Peyer's patch (tissue), 4 donors: ENCODE measurements around the gene ACTR5.

Experiments
- POLR2A ChIP-seq, 2 donors: fragments of 450-650 bp; IDR thresholded peaks; one replicate each; pipeline ENCODE4 v1.5.1; 2017; ENCODE audit warnings: antibody characterized with exemption in 2 of 2, mild to moderate bottlenecking in 2 of 2, moderate library complexity in 2 of 2
- TF ChIP-seq, protein P1 (sequence below), 6 experiments: fragments of 450-650 bp in 4 of 6; fragments of 200-600 bp in 2 of 6; sonication (generic) in 1 of 6; IDR thresholded peaks; one replicate each; pipeline ENCODE4 v1.5.1; 2017 to 2019; ENCODE audit warnings: antibody characterized with exemption in 6 of 6, mild to moderate bottlenecking in 3 of 6, moderate library complexity in 1 of 6

DNA sequence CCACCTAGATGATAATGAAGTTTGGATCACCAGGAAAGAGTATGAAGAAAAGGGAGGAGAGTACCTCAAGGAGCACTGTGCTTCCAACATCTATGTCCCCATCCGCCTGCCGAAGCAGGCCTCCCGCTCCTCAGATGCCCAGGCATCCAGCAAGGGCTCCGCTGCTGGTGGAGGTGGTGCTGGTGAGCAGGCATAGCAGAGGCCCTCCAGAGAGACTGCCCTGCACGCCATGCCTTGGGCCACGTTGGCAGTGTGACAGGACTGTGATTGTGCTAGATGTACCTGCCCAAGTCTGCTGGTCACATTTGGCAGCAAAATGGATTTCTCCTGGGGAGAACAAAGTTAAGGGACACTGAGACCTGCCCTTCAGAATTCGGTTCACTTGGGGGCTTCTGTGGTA lies 23.4 kb downstream of the ACTR5 start:
- TF ChIP-seq, protein P1, sequence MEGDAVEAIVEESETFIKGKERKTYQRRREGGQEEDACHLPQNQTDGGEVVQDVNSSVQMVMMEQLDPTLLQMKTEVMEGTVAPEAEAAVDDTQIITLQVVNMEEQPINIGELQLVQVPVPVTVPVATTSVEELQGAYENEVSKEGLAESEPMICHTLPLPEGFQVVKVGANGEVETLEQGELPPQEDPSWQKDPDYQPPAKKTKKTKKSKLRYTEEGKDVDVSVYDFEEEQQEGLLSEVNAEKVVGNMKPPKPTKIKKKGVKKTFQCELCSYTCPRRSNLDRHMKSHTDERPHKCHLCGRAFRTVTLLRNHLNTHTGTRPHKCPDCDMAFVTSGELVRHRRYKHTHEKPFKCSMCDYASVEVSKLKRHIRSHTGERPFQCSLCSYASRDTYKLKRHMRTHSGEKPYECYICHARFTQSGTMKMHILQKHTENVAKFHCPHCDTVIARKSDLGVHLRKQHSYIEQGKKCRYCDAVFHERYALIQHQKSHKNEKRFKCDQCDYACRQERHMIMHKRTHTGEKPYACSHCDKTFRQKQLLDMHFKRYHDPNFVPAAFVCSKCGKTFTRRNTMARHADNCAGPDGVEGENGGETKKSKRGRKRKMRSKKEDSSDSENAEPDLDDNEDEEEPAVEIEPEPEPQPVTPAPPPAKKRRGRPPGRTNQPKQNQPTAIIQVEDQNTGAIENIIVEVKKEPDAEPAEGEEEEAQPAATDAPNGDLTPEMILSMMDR (IDR thresholded peaks at IDR 0.05), result no peak
- no peak for TF ChIP-seq POLR2A (IDR thresholded peaks at IDR 0.05)
